GM19193 (cell line): ENCODE measurements around the gene NCOA3.
A peak's percentile ranks its signal among the peaks of the same experiment; 100 is the strongest.

Source experiments
- POLR2A ChIP-seq: IDR thresholded peaks from 4 replicates; pipeline ENCODE4 v1.6.1; 2011; ENCODE audit not compliant: insufficient read depth, insufficient read length; ENCODE audit errors: extremely low read depth

The NCOA3 gene

GRCh38 chr20:47656318-47656717, 154.6 kb downstream of the NCOA3 start:
- TF ChIP-seq POLR2A: no peak

- TF ChIP-seq POLR2A: no peak
These were observed 158.4 kb downstream of the NCOA3 start for GRCh38 chr20:47659904-47660601.

DNA sequence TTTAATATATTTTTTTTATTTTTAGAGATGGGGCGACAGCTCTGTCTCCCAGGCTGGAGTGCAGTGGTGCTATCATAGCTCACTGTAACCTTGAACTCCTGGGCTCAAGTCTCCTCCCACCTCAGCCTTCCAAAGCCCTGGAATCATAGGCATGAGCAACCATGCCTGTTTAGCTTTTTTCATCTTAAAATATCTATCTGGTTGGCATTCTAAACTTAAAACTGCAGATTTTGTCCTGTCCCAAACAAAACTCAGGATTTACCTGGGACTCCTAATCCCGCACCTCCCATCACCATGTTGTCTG, 158.9 kb downstream of the NCOA3 start:
- no peak for TF ChIP-seq POLR2A

DNA sequence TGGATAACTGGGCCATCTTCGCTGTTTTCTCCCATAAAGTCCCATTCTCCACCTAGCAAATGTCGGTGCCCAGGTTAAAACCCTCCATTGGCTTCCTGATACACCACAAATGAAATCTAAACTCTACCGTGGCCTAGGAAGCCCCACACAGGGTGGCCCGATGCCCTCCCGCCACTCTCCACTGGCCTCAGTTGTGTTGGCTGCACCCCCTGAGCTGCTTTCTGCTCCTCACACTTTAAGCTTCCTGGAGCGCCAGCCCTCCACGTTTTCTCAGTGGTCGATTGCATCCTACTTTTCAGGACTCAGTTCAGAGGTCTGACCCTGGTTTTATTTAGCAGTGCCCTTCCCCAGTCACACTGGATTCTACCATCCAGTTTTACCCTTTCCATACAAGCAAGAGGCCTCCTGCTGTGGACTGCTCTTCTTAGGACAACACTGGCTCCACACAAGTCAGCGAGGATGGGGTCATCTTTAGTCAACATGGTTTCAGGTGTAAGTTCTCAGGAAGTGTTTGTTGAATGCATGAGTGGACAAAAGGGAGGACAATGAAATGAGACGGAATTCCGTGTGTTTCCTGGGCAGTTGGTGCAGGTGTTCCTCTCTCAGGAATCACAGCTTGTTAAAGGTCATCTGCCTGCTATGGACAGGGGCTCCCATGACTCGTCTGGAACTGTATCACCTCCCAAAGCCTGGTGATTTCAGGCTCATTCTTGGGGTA, 159.5 kb downstream of the NCOA3 start:
- no peak for TF ChIP-seq POLR2A

GRCh38 chr20:47661714-47662113, 160.0 kb downstream of the NCOA3 start:
- peak; percentile 25 for TF ChIP-seq POLR2A

- no peak for TF ChIP-seq POLR2A
These were observed 161.0 kb downstream of the NCOA3 start for GRCh38 chr20:47662483-47663353.

DNA sequence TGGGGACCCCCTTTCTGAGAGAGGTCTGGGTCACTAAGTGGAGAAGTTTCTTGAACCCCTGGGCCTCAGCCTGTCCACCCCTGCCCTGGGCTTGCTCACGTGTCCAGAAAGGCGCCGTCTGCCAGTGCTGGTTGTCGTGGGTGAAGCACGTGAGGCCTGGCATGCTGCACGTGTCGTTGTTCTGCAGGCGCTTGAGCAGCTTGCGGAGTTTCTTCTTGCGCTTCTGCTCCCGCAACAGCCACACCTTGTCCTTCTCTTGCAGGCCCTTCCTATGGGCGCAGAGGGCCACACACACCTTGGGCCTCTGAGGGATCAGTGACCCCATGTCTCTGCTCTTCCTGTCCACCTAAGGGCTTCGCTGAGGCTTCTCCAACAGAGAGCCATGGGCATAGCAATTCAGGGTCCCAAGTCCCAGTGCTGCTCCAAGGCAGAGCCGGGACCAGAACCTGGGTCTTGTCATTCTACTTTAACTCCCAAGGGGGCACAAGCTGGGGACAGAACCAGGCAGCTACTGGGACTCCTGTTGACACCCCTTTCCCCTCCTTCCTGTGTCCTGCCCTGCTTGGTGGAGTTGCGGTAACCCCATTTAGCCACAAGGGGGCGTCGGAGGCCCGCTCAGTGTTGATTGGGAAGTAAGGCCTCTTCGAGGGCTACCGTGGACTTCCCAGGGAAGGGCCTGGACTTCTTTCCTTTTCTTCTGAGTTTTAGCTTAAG, 161.8 kb downstream of the NCOA3 start:
- TF ChIP-seq POLR2A: peak; percentile 40

GRCh38 chr20:47664068-47664437, 162.4 kb downstream of the NCOA3 start:
- TF ChIP-seq POLR2A: no peak

- TF ChIP-seq POLR2A: peak; percentile 25
These were observed 163.1 kb downstream of the NCOA3 start for GRCh38 chr20:47664744-47665143.

- peak; percentile 12 for TF ChIP-seq POLR2A
These were observed 163.7 kb downstream of the NCOA3 start for GRCh38 chr20:47665221-47665991.

DNA sequence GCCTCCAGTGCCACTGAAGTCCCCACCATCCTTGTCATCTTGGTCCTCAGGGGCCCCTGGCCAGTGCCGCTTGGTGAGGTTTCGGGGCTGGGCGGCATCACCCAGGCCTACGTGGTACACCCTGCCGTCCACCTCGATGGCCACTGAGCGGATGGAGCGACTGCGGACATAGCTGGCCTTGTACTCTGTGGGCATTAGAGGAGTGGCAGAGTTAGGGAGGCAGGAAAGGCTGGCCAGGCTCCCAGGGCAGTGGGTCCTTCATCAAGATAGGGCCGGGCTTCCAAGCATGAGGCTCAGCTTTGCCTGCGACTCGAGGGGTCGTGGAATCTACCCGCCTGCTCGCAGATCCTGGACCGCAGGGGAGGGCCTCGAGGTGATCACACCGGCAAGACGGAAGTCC, 164.6 kb downstream of the NCOA3 start:
- peak; percentile 17 for TF ChIP-seq POLR2A

- TF ChIP-seq POLR2A: no peak
These were observed 165.4 kb downstream of the NCOA3 start for GRCh38 chr20:47667086-47667485.

DNA sequence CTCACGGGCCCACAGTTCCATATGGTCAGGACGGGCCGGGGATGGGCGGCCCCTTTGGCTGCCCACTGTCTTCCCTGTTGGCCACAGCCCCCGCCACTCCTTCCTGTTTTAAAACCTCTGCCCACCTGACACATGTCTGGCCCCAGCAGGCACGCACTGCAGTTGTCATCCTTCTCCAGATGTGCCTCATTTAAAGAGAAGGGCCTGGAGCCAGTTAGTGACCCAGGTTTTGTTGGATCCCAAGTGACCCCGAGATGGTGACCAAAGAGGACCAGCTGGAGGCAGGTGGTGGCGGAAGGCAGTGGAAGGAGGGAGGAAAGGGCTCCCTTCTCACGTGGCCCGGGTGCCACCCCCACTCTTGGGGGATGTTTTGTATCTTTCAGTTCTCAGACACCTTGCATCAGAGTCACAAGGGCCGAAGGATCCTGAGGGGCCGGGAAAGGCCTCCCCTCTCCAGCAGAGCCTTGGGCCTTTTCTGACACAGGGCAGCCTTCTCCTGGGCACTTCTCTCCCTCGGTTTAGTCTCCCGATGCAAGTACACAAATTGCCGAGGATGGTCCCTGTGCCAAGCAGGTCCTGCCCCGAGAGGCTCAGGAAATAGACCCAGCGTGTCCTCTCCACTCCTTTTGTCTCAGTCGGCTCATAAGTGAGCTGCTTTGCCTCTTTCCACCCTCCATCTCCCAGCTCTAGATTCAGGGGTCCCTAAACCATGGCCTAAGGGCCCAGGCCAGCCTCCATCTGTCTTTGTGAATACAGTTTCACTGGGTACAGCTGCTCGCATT, 166.0 kb downstream of the NCOA3 start:
- TF ChIP-seq POLR2A: peak; percentile 52
